ENCODE results near the gene CFDP1.

CFDP1 gene

GRCh38 chr16:75307506-75307905, 125.8 kb downstream of the CFDP1 start:
- no peak overlapping the region for H3K9ac ChIP-seq (ENCODE audit: low read length)
- H3K79me2 ChIP-seq (ENCODE audit: low read length): no peaks in the 10 kb centered on the region
- no peaks in the 10 kb centered on the region for H3K27me3 ChIP-seq (ENCODE audit: low read depth, low read length)
- no peak overlapping the region for H3K4me3 ChIP-seq (ENCODE audit: low read length)
- peaks cover 8% of the 10 kb centered on the region for H3K36me3 ChIP-seq (replicated peaks; ENCODE audit: low read depth, low read length)
- no peaks in the 10 kb centered on the region; the same call in 1 of the 2 replicates for H4K20me1 ChIP-seq (ENCODE audit: insufficient read depth, low read length)
- no peak overlapping the region for H2AFZ ChIP-seq (ENCODE audit: low read depth, low read length)
- H3K4me2 ChIP-seq (ENCODE audit: low read length): no peak overlapping the region
- no peak overlapping the region for H3K27ac ChIP-seq (ENCODE audit: low read length)
- no peak for TF ChIP-seq EZH2phosphoT487 (IDR thresholded peaks at IDR 0.05; ENCODE audit: low read depth)
- TF ChIP-seq CTCF (IDR thresholded peaks at IDR 0.05; ENCODE audit: low read depth, low read length): no peak
- no peaks in the 10 kb centered on the region for H3K9me3 ChIP-seq (ENCODE audit: insufficient read depth, low read length)
- no peaks in the 10 kb centered on the region for H3K4me1 ChIP-seq (ENCODE audit: low read length)

- no peak overlapping the region for H3K27ac ChIP-seq (ENCODE audit: low read length)
- H4K20me1 ChIP-seq (ENCODE audit: insufficient read depth, low read length): no peaks in the 10 kb centered on the region
- no peaks in the 10 kb centered on the region for H3K27me3 ChIP-seq (ENCODE audit: low read depth, low read length)
- H3K4me3 ChIP-seq (ENCODE audit: low read length): no peak overlapping the region
- H3K79me2 ChIP-seq (ENCODE audit: low read length): no peaks in the 10 kb centered on the region
- no peak overlapping the region for H2AFZ ChIP-seq (ENCODE audit: low read depth, low read length)
- H3K9ac ChIP-seq (ENCODE audit: low read length): no peak overlapping the region
- H3K4me2 ChIP-seq (ENCODE audit: low read length): no peak overlapping the region
- no peaks in the 10 kb centered on the region for H3K4me1 ChIP-seq (ENCODE audit: low read length)
- H3K36me3 ChIP-seq (replicated peaks; ENCODE audit: low read depth, low read length): peaks cover 8% of the 10 kb centered on the region
- no peaks in the 10 kb centered on the region for H3K9me3 ChIP-seq (ENCODE audit: insufficient read depth, low read length)
- TF ChIP-seq CTCF (IDR thresholded peaks at IDR 0.05; ENCODE audit: low read depth, low read length): no peak
These were observed 127.1 kb downstream of the CFDP1 start for GRCh38 chr16:75306099-75306762.

GRCh38 chr16:75305364-75306098, 127.8 kb downstream of the CFDP1 start:
- no peaks in the 10 kb centered on the region for H4K20me1 ChIP-seq (ENCODE audit: insufficient read depth, low read length)
- no peak overlapping the region for H3K9ac ChIP-seq (ENCODE audit: low read length)
- no peak overlapping the region for H2AFZ ChIP-seq (ENCODE audit: low read depth, low read length)
- no peaks in the 10 kb centered on the region for H3K79me2 ChIP-seq (ENCODE audit: low read length)
- H3K27ac ChIP-seq (ENCODE audit: low read length): no peak overlapping the region
- H3K4me2 ChIP-seq (ENCODE audit: low read length): no peak overlapping the region
- TF ChIP-seq CTCF (IDR thresholded peaks at IDR 0.05; ENCODE audit: low read depth, low read length) (no peak), EZH2phosphoT487 (IDR thresholded peaks at IDR 0.05; ENCODE audit: low read depth) (no peak)
- no peaks in the 10 kb centered on the region for H3K27me3 ChIP-seq (ENCODE audit: low read depth, low read length)
- no peaks in the 10 kb centered on the region for H3K9me3 ChIP-seq (ENCODE audit: insufficient read depth, low read length)
- H3K4me1 ChIP-seq (ENCODE audit: low read length): no peaks in the 10 kb centered on the region
- no peak overlapping the region for H3K4me3 ChIP-seq (ENCODE audit: low read length)
- H3K36me3 ChIP-seq (replicated peaks; ENCODE audit: low read depth, low read length): peaks cover 13% of the 10 kb centered on the region

- no peaks in the 10 kb centered on the region for H3K27me3 ChIP-seq (ENCODE audit: low read depth, low read length)
- no peak overlapping the region for H2AFZ ChIP-seq (ENCODE audit: low read depth, low read length)
- H3K27ac ChIP-seq (ENCODE audit: low read length): no peak overlapping the region
- H4K20me1 ChIP-seq (ENCODE audit: insufficient read depth, low read length): no peaks in the 10 kb centered on the region
- no peak overlapping the region for H3K9ac ChIP-seq (ENCODE audit: low read length)
- no peak overlapping the region for H3K4me3 ChIP-seq (ENCODE audit: low read length)
- peaks cover 14% of the 10 kb centered on the region for H3K36me3 ChIP-seq (replicated peaks; ENCODE audit: low read depth, low read length)
- no peaks in the 10 kb centered on the region for H3K79me2 ChIP-seq (ENCODE audit: low read length)
- H3K4me1 ChIP-seq (ENCODE audit: low read length): no peaks in the 10 kb centered on the region
- no peak overlapping the region for H3K4me2 ChIP-seq (ENCODE audit: low read length)
- H3K9me3 ChIP-seq (ENCODE audit: insufficient read depth, low read length): no peaks in the 10 kb centered on the region
- TF ChIP-seq EZH2phosphoT487 (IDR thresholded peaks at IDR 0.05; ENCODE audit: low read depth) (no peak), CTCF (IDR thresholded peaks at IDR 0.05; ENCODE audit: low read depth, low read length) (no peak)
These were observed 128.6 kb downstream of the CFDP1 start for GRCh38 chr16:75304521-75305363.

Data from OCI-LY3 (cell line).